Astrocyte of the cerebellum (primary cell): Measurements from ENCODE around the gene KCNAB1.

Experiments used
- DNase-seq: peaks from one replicate; pipeline ENCODE4 v3.0.0-alpha.2; 2011; ENCODE audit warnings: low read depth
- H3K4me3 ChIP-seq: 2 replicates; pipeline ENCODE4 v1.5.1; 2011; ENCODE audit warnings: mild to moderate bottlenecking, low read depth, low read length, moderate library complexity
- CTCF ChIP-seq: IDR thresholded peaks from 2 replicates; pipeline ENCODE4 v1.5.1; 2012; ENCODE audit warnings: low read length, low read depth, moderate library complexity, mild to moderate bottlenecking; ENCODE audit errors: missing control alignments
- in situ Hi-C: cut with HindIII; loops from 2 replicates; pipeline ENCODE4 v1.10.0; 2017; ENCODE audit warnings: low sequenced_read_pairs

The KCNAB1 gene

DNA sequence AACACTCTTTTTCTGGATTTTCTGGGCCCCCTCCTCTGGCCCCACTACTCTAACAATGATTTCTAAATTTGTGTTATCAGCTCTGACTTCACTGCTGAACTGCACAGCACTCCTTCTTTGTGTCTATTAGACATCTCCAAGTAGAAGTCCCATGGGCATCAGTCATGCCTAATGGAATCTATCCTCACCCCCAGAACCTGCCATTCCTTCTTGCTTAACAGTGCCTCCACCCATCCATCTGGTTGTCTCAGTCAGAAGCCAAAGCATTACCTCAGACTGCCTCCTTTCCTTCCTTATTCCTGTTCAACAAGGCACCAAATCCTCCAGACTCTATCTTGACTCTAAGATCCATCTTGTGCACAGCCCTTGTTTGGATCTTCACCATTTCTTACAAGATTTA is 398.3 kb downstream of the KCNAB1 start:
- no peak overlapping the region for H3K4me3 ChIP-seq
- in situ Hi-C loops, result loop anchor here (25.0 kb wide), 1 partner anchor 331 kb away; no protein-coding TSS in a partner anchor
- DNase-seq, result no peak
- no peak for TF ChIP-seq CTCF

DNA sequence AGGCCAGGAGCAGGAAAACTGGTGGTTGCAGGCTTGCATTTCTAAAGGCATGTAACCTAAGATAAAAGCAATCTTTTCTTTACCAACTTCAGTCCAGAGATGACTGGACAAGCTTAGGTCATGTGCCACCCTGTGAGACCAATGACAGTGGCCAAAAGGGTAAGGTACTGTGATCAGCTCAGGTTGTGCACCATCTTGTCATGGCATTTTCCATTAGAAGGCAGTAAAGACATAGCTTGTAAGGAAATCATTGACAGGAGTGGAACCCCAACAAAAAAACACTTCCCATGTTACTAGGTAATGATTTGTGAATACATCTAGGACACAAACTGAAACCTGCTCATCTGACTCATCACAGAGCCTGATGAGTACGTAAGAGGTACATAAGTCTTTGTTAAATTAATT is 399.4 kb downstream of the KCNAB1 start:
- in situ Hi-C loops, result loop anchor here (25.0 kb wide), 1 partner anchor 332 kb away; no protein-coding TSS in a partner anchor
- no peak for TF ChIP-seq CTCF
- no peak overlapping the region for H3K4me3 ChIP-seq
- no peak for DNase-seq

- in situ Hi-C loops, result loop anchor here (25.0 kb wide), 1 partner anchor 335 kb away; no protein-coding TSS in a partner anchor
- no peak for DNase-seq
- H3K4me3 ChIP-seq, result no peak overlapping the region
- TF ChIP-seq CTCF, result no peak
Observed at GRCh38 chr3:156522673-156523072, 402.3 kb downstream of the KCNAB1 start.

DNA sequence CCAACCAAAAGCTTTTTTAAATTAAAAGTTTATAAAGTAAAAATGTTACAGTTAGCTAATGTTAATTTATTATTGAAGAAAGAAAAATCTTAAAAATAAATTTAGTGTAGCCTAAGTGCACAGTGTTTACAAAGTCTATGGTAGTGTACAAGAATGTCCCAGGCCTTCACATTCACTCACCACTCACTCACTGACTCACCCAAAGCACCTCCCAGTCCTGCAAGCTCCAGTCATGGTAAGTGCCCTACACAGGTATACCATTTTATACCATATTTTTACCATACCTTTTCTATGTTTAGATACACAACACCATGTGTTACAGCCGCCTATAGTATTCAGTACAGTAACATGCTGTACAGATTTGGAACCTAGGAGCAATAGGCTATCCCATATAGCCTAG is 405.4 kb downstream of the KCNAB1 start:
- DNase-seq, result no peak
- no peak overlapping the region for H3K4me3 ChIP-seq
- no peak for TF ChIP-seq CTCF
- in situ Hi-C loops, result loop anchor here (25.0 kb wide), 1 partner anchor 586 kb away; no protein-coding TSS in a partner anchor

DNA sequence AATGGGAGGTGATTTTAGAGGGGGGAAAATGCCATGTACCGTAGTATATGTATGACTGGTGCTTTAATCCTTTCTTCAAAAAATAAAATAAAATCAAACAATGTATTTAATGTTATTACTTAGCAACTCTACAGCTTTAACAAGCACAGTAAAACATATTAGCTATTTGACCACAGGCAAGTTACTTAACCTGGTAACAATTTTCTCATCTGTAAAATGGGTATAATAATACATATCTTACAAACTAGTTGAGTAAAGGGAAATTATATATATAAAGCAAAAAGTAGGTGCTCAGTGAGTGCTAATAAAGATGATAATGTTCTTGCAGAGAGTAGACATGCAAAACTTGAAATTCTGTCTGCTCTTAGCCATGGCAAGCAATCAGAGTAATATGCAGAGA is 406.7 kb downstream of the KCNAB1 start:
- TF ChIP-seq CTCF, result no peak
- DNase-seq, result no peak
- in situ Hi-C loops, result loop anchor here (25.0 kb wide), 1 partner anchor 585 kb away; no protein-coding TSS in a partner anchor
- H3K4me3 ChIP-seq, result no peak overlapping the region

- no peak overlapping the region for H3K4me3 ChIP-seq
- TF ChIP-seq CTCF, result no peak
- no peak for DNase-seq
- in situ Hi-C loops, result loop anchor here (25.0 kb wide), 1 partner anchor 581 kb away; no protein-coding TSS in a partner anchor
Observed at GRCh38 chr3:156530980-156531379, 410.6 kb downstream of the KCNAB1 start.
